GM10847 (cell line): ENCODE measurements around the gene MLST8.

ENCODE experiments used
- POLR2A ChIP-seq: IDR thresholded peaks from 2 replicates; pipeline ENCODE4 v1.6.1; 2011; ENCODE audit not compliant: insufficient read length; ENCODE audit errors: extremely low read depth

Gene MLST8

DNA sequence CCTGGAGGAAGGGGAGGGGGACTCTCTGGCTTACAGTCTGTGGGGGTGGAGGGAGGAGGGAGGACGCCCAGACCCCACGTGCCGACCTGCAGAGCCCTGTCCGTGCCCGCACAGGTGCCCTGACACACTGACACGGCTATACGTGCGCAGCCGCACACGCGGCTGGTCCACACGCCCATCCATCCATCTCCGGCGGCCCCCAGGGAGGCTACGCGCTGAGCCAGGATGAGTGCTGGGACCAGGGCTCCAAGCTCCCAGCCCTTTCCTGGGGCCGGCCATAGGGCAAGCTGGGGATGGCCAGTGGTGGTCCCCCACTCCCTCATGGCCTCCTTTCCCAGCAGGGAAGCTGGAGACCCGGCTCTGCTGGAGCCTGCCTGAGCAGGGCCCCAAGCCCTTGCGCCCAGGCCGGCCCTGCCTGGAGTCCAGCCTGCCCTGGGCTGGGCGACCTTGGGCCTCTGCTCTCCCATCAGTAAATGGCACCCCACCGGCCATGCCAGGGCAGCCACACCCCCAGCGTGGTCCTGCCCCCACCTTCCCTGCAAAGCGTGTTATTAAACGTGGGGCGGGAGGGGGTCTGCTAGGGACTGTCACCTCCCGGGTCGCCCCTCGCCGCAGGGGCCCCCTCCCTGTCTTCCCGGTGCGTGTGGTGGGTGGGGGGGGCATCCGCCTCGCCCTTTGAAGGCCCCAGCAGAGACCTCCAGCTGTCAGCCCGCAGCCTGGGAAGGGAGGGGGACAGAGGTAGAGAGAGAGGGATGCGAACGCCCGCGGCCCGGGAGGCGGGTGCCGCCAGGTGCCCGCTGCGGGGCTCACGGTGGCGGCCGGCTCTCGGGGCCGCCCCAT is 9.7 kb upstream of the MLST8 start:
- TF ChIP-seq POLR2A = no peak

GRCh38 chr16:2196162-2196980 is 8.9 kb upstream of the MLST8 start, which contains the start of gene CASKIN1:
TSS of gene CASKIN1 (minus strand) at chr16:2196605. CDS start at chr16:2196432, 173 bp downstream.
- no peak for TF ChIP-seq POLR2A

- TF ChIP-seq POLR2A = no peak
Observed at GRCh38 chr16:2196981-2197511, 8.2 kb upstream of the MLST8 start.

DNA sequence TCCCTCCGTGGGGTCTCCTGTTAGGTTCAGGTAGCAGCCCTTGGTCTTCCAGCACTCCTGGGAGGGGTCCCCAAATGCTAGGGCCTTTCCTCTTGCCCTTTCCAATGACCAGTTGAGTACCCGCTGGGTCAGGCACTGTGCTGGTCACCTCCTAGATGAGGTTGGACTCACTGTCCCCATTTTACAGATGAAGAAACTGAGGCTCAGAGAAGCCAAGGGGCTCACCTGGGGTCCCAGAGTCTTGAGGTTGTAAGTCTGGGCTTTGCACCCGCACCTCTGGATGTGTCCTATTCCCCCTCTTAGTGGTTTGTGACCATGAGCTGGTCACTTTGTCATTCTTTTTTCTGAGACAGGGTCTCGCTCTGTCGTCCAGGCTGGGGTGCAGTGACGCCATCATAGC is 7.5 kb upstream of the MLST8 start:
- TF ChIP-seq POLR2A = no peak

DNA sequence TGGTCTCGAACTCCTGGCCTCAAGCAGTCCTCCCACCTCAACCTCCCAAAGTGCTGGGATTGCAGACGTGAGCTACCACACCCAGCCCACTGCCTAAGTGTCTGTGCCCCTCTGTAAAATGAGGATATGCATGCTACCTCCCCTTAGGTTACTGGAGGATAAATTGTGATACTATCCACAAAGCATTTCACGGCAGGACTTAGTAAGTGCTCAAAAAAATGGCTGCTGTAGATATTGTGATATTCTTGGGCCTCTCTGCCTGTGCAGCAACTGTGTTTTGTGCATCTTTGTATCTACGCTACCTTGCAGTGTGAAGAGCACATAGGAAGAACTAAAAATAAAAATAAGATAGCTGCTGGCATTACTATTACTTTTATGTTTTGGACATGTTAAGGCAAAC is 7.0 kb upstream of the MLST8 start:
- no peak for TF ChIP-seq POLR2A

- TF ChIP-seq POLR2A = no peak
Observed at GRCh38 chr16:2199095-2199494, 6.2 kb upstream of the MLST8 start.

DNA sequence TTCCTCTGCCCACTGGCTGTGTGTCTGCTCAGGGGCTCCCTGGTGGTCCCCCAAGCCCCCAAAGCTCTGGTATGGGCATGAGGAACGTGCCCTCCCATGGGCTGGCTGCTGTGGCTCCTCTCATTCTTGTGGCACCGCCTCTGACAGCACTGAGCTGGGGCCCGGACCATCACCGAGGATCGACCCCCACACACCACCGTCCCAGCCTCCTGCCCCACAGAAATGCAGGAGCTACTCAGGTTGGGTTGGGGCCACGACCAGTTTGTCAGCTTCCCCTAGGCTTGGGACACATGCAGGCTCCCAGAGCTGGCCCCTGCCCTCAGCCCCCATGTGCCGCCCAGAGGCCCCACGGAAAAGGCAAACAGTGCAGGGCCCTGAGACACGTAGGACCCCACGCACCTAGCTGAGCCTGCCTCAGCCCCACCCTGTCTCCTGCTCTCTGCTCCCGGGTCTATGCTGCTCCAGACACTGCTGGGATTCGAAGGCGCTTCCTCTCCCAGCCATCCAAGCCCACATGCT is 5.6 kb upstream of the MLST8 start:
- TF ChIP-seq POLR2A = no peak

DNA sequence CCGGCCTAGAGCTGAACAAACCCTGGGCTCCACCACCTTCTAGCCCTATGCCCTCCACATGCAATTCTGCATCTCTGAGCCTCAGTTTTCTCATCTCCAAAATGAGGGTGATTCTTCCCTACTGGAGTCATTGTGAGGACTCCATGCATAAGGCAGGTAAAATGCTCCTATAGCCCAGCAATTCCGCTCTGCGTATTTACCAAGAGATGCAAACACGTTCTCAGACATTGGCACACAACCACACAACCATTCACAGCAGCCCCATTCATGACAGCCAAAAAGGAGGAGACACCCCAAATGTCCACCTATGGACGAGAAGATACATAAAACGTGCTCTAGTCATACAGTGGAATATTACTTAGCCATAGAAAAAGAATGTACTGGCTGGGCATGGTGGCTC is 4.9 kb upstream of the MLST8 start:
- no peak for TF ChIP-seq POLR2A

GRCh38 chr16:2204416-2205103 is 694 bp upstream of the MLST8 start:
- no peak for TF ChIP-seq POLR2A

GRCh38 chr16:2205967-2206313 is 686 bp downstream of the MLST8 start:
- TF ChIP-seq POLR2A = no peak

- no peak for TF ChIP-seq POLR2A
Observed at GRCh38 chr16:2206420-2206779, 1.1 kb downstream of the MLST8 start.

DNA sequence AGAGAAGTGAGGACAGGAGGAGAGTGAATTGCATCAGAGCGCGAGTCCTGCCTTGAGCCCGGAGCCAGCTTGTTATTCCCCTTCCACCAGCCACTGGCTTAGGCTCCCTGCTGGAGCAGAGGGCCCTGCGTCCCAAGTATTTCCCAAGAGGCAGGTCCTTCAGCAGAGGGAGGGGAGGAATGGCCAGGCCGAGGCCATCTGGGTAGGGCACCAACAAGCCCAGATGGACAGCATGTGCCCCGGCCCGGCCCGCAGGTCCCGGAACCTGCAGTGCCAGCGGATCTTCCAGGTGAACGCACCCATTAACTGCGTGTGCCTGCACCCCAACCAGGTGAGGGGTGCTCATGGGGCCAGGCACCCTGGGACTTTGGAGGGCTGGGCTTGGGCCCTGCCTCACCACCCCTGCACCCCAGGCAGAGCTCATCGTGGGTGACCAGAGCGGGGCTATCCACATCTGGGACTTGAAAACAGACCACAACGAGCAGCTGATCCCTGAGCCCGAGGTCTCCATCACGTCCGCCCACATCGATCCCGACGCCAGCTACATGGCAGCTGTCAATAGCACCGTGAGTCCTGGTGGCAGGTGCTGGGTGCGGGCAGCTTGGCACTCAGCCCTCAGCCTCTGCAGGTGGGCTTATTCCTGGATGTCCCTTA is 1.7 kb downstream of the MLST8 start:
- no peak for TF ChIP-seq POLR2A

- TF ChIP-seq POLR2A = no peak
Observed at GRCh38 chr16:2207872-2208271, 2.6 kb downstream of the MLST8 start.

GRCh38 chr16:2208308-2208707 is 3.1 kb downstream of the MLST8 start:
- TF ChIP-seq POLR2A = no peak

GRCh38 chr16:2208772-2209171 is 3.5 kb downstream of the MLST8 start:
- TF ChIP-seq POLR2A = no peak
